HG02981 (cell line): Measurements from ENCODE around the gene ANKS3.

Source experiments
- ATAC-seq: cut with Tn5 transposase; IDR thresholded peaks from one replicate; pipeline ENCODE4 v1.9.1; 2021; ENCODE audit warnings: mild to moderate bottlenecking, moderate library complexity; ENCODE audit not compliant: unreplicated experiment

Gene ANKS3

GRCh38 chr16:4734063-4734729 is at the start of gene ANKS3, which contains the start of gene DNAAF8:
TSS of gene ANKS3 (minus strand) at chr16:4734271. CDS start at chr16:4730149, 4,122 bp downstream.
TSS of gene DNAAF8 (plus strand) at chr16:4734537. CDS start at chr16:4736515, 1,978 bp downstream.
- peak; percentile 68 for ATAC-seq

- no peak for ATAC-seq
Observed at GRCh38 chr16:4783251-4783950, 49.3 kb upstream of the ANKS3 start.

- no peak for ATAC-seq
Observed at GRCh38 chr16:4780235-4780634, 46.2 kb upstream of the ANKS3 start.

GRCh38 chr16:4778050-4778392 is 44.0 kb upstream of the ANKS3 start:
- ATAC-seq, result no peak

GRCh38 chr16:4777339-4778049 is 43.4 kb upstream of the ANKS3 start:
- no peak for ATAC-seq

GRCh38 chr16:4776141-4776705 is 42.2 kb upstream of the ANKS3 start:
- ATAC-seq, result no peak

- ATAC-seq, result no peak
Observed at GRCh38 chr16:4775005-4775404, 40.9 kb upstream of the ANKS3 start.

- ATAC-seq, result no peak
Observed at GRCh38 chr16:4772351-4772750, 38.3 kb upstream of the ANKS3 start.

- ATAC-seq, result no peak
Observed at GRCh38 chr16:4771646-4772045, 37.6 kb upstream of the ANKS3 start.

GRCh38 chr16:4769306-4769638 is 35.2 kb upstream of the ANKS3 start:
- ATAC-seq, result no peak

- ATAC-seq, result peak; percentile 71
Observed at GRCh38 chr16:4768549-4769305, 34.7 kb upstream of the ANKS3 start.

- ATAC-seq, result no peak
Observed at GRCh38 chr16:4767872-4768548, 33.9 kb upstream of the ANKS3 start.

GRCh38 chr16:4766875-4767628 is 33.0 kb upstream of the ANKS3 start, which contains the start of gene ZNF500:
TSS of gene ZNF500 (minus strand) at chr16:4767162. CDS start at chr16:4765978, 1,184 bp downstream.
- peak; percentile 85 for ATAC-seq

GRCh38 chr16:4765511-4766474 is 31.7 kb upstream of the ANKS3 start:
- no peak for ATAC-seq

- no peak for ATAC-seq
Observed at GRCh38 chr16:4763791-4764190, 29.7 kb upstream of the ANKS3 start.

- no peak for ATAC-seq
Observed at GRCh38 chr16:4762205-4762604, 28.1 kb upstream of the ANKS3 start.

- ATAC-seq, result no peak
Observed at GRCh38 chr16:4760221-4760910, 26.3 kb upstream of the ANKS3 start.

GRCh38 chr16:4755687-4756086 is 21.6 kb upstream of the ANKS3 start:
- ATAC-seq, result no peak
